NCI-H1092 treated with DMSO at 0.1 percent for 48 hours (cell line): ENCODE data around the gene RIMS4.

Experiments
- DNase-seq: peaks from one replicate; lab custom pipeline; 2025; lab: John Stamatoyannopoulos, UW

Gene RIMS4

GRCh38 chr20:44810391-44811149 is at the start of gene RIMS4:
RIMS4 (minus strand) TSS chr20:44810546; CDS start chr20:44810271, 275 bp downstream.
- peak; percentile 15 for DNase-seq

GRCh38 chr20:44858606-44859360 is 48.4 kb upstream of the RIMS4 start:
- DNase-seq, result no peak

DNA sequence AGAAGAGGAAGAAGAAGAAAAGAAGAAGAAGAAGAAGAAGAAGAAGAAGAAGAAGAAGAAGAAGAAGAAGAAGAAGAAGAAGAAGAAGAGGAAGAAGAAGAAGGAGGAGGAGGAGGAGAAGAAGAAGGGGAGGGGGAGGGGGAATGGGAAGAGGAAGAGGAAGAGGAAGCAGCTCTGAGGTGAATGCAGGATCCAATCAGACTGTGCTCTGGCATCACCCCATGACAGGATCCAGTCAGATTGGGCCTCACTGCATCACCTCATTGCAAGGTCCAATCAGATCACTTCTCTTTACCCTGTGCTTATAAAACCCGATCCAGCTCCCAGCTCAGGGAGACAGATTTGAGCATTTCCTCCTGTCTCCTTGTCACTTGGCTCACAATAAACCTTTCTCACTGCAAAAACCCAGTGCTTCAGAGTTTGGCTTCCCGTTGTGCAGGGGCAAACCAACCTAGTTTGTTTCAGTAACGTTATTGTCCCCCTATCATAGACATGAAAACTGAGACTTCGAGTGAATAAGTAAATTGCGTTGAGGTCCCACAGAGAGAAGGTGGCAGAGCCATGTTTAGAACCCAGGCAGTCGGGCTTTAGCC is 46.6 kb upstream of the RIMS4 start:
- no peak for DNase-seq

DNA sequence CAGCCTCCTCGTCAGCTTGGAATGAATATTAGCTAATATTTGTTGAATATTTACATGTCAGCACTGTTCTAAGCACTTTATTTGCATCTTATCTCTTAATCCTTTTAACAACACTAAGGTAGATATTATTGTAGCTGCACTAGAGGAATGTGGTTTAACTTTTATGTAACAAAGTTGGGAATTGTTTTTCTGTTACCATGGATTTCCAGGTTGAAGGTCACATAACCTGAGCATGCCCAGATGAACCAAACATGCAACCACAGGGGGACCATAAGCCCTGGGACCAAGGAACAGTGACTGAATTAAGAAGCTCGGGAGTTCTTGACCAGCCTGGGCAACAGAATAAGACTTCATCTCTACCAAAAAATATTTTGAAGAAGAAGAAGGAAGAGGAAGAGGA is 46.1 kb upstream of the RIMS4 start:
- DNase-seq, result no peak

GRCh38 chr20:44851545-44851944 is 41.2 kb upstream of the RIMS4 start:
- no peak for DNase-seq

DNA sequence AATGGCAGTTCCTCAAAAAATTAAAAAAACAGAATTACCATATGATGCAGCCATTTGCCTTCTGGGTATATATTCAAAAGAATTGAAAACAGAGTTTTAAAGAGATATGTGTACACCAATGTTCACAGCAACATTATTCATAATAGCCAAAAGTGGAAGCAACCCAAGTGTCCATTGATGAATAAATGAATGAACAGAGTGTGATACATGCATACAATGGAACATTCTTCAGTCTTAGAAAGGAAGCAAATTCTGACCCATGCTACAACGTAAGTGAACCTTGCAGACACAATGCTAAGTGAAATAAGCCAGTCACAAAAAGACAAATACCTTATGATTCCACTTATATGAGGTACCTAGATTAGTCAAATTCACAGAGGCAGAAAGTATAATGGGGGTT is 40.5 kb upstream of the RIMS4 start:
- DNase-seq, result no peak

DNA sequence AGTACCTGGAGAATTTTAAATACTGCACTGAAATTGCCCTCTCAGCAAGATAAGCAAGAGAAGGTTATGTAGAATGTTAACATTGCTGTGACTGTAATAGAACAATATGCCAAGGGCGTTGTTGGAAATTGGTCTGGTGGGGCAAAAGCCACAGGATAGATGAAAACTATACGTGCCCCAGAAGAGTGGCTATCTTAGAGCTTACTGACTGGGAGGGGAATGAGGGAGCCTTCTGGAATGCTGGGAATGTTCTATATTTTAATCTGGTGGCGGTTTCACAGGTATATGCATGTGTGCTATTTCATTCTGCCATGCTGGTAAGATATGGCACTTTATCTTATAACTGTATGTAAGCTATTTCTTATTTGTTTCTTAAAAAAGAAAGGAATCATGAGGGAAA is 39.9 kb upstream of the RIMS4 start:
- no peak for DNase-seq

DNA sequence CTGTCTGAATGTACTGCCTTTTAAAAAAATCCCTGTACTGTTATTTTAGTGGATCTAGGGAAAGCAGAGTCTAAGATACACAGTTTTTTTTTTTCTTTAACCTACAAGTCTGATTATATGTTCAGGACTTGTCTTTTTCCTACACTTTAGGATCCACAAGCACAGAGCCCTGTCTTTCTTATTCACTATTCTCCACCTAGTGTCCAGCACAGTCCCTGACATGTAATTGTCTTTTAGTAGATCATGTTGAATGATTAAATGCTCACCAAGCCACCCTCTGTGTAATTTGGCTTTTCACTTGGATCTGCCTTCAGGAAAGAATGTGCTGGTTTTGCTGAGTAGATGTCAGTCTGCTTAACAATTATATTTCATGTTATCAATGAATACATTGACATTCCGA is 39.4 kb upstream of the RIMS4 start:
- no peak for DNase-seq

DNA sequence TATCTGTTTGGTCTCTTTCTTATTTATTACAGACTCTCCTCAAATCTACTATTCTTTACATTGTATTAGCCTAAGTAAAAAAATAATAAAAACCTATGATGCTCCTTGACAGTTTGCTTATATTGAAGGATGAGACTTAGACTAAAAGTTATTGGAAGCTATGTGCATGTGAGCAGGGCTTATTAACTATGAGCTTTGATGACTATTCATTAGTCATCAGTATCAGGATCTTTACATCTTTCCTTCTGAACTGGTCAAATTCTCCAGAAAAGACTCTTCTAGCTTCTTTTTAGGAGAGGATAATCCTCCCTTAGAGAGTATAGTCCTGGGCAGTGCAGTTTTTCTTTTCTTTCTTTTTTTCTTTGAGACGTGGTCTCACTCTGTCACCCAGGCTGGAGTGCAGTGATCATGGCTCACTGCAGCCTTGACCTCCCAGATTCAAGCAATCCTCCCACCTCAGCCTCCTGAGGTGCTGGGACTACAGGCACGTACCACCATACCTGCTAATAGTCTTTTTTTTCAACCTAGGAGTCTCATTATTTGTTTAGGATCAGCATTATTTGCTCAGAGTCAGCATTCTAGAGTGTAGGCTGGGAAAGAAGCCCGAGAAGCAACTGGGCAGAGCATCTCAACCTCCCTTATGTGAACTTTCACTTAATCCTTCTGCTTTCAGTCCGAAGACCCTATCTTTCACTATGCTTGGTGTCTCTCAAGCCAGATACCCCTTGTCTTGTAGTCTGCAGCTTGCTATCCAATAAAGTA is 38.1 kb upstream of the RIMS4 start:
- no peak for DNase-seq

DNA sequence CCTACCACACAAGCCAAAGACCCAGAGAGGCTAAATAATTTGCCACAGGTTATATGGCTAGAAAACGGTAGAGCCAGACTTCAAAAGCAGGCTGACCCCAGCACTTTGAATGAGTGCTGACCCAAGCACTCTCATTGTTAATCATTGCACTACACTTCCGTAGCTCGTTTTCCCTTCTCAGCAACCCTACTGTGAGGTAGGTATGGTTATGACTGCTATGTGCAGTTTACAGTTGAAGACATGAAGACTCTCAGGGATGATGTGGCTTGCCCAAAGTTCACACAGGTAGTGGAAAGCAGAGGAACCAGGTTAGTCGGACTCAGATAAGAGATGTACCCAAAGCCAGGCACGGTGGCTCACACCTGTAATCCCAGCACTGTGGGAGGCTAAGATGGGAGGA is 33.5 kb upstream of the RIMS4 start:
- DNase-seq, result no peak

- DNase-seq, result no peak
These were observed 31.6 kb upstream of the RIMS4 start for GRCh38 chr20:44841955-44842354.

GRCh38 chr20:44840826-44841225 is 30.5 kb upstream of the RIMS4 start:
- no peak for DNase-seq

- no peak for DNase-seq
These were observed 29.1 kb upstream of the RIMS4 start for GRCh38 chr20:44839481-44839880.

- DNase-seq, result no peak
These were observed 28.2 kb upstream of the RIMS4 start for GRCh38 chr20:44838521-44838920.

GRCh38 chr20:44837946-44838345 is 27.6 kb upstream of the RIMS4 start:
- DNase-seq, result no peak

GRCh38 chr20:44836601-44837120 is 26.3 kb upstream of the RIMS4 start:
- DNase-seq, result no peak

DNA sequence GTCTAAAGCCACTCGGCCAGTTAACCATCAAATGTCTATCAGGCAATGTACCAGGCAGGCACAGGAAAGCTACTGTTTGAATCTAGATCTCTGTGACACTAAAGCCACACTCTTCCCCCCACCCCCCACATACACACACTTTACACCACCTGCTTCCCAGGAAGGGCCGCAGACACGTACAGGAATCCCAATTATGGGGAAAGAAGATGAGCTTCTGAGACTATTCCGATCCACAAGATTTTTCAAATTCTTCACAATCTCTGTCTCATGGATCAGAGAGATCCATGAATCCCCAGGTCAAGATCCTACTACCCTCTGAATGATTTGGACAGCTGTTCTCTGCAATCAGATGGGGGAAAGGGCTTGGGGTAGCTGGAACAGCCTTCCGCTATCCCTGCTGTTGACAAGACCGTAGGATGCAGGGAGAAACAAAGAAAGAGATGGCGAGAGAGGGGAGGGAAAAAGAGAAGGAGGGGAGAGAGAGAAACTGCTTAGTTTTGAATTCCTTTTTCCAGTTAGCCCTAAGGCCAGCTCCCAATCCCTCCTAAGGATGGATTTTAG is 25.4 kb upstream of the RIMS4 start:
- DNase-seq, result no peak

DNA sequence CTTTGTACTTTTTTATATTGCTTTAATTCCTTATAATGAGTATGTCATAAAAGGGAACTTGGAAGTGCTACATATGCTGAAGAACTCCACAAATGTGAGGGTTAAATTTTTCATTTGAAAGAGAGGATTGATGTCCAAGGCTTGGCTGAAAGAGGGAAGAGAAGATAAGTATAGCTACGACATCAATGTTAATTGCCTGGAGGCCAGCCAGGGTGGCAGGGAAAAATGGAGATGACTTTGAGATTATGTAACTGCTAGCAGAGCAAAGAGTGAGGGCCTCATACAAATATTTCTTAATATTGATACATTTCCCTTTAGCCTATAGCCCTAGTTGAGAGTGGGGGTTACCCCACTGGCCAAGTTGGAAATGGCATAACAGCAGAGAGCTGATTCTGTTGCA is 24.8 kb upstream of the RIMS4 start:
- no peak for DNase-seq

DNA sequence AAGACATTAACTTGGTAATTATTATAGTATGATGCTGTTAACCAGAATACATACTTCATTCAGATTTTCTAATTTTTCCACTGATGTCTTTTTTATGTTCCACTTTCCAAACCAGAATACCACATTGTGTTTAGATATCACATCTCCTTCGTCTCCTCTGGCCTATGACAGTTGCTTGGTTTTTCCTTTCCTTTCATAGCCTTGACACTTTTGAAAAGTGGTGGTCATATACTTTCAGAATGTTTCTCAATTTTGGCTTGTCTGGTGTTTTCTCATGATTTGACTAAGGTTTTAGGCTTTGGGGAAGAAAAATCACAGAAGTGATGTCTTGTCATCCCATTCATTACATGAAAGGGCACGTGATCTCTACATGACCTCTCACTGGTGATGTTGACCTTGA is 24.3 kb upstream of the RIMS4 start:
- DNase-seq, result no peak

- DNase-seq, result no peak
These were observed 23.1 kb upstream of the RIMS4 start for GRCh38 chr20:44833437-44833836.

GRCh38 chr20:44832724-44833123 is 22.4 kb upstream of the RIMS4 start:
- DNase-seq, result no peak

- no peak for DNase-seq
These were observed 20.6 kb upstream of the RIMS4 start for GRCh38 chr20:44830995-44831394.
